ENCODE measurements around the gene SCRN2.

SCRN2 gene

DNA sequence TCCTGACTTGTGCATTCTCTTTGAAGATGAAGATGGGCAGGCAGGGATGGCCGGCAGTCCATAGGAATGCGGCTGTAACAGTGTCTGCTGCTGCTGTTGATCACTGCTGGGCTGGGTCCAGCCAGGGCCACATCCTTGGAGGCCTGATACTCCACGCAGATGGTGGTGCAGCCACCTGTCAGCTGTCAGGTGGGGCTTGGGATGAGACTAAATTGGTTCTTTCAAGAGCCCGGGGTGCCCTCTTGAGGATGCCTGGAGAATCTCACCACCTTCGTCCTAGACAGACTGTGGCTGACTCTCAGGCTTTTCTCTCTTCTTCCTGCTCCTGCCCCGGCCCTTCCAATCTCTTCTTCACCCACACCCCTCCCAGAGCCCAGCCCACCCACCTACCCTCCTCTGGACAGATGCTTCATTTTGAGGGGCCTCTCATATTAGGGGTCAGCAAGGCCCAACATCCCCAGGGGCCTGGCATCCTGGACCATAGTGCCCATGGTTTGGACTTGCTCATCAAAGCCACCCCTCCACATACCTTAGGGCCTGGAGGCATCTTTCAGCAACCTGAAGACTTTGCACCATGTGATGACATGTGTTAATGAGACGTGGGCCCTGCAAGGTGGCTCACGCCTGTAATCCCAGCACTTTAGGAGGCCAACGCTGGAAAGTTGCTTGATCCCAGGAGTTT is 38.6 kb downstream of the SCRN2 start:
- peak; percentile 81 for DNase-seq

DNA sequence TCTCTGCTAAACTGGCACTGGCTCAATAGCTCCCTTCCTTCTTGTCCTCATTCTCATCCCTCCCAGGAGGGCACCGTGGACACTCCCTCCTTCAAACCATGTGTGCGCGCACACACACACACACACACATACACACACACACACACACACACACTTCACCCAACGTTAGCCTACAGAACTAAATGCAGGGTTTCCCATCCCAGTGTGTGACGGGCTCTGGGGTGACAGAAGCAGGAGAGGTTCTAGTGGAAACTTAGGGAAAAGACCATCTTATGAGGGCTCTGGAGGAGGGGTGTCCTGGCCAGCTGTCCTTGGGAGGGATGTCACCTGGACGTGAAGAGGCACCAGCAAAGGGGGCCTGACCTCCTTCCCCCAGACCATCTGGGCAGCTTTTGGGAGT is 39.2 kb downstream of the SCRN2 start:
- DNase-seq: no peak

DNA sequence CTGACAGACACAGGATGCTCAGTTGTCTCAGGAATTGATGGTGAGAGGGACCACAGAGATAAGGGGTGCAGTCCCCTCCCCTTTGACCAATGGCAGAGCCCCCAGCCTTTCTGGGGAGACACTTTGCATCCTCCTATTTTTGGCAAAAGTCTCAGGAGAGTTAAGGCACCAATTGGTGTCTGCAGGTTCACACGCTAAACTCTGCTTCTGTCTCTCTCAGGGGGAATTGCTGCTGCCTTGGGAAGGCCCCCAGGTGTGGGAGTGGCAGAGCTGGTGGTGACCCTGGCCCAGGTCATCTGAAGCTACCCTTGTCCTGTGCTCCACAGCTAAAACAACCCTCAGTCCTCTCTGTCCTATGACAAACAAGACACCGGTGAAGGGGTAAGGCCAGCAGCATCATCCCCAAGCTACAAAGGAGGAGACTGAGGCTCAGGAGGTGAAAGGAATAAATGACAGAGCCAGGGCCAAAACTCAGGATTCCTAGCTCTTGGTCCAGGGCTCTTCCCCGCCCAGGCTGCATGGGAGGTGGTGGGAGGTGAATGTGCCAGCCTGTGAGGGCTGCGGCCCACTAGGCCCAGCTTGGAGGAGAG is 39.8 kb downstream of the SCRN2 start:
- DNase-seq: peak; percentile 50

DNA sequence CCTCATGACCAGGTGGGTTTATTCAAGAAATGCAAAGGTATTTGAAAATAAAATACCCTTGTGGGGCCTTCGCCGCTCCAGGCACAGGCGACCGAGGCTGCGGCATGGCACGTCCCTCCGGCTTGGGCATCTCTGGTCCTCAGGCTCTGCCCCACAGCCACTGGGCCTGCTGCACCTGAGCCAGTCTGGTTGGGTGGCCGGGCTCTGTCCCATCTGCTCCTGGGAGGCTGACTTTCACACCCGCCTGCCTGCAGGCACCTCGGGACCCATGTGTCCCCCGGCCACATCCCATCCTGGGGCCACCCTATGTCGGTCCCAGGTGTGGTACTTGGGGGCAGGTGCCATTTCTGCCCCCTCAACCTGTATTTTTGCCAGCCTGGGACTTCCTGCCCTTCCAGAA is 40.4 kb downstream of the SCRN2 start:
- DNase-seq: peak; percentile 33

DNA sequence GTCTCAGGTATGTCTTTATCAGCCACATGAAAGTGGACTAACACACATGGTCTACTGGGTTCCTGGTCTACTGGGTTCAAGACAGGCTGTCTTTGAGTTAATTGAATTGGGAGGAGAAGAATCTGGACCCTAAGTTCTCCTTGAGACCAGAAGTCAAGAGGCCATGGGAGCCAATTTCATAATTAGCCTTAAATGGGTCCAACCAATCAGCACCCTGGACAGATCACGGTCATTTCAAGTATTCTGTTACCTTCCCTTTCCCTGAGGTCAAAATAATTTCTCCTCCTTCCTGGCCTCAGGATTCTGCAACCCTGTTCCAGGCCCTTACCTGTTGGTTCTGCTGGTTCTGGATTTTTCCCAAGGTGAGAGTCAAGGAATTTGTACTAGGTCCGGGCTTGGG is 43.3 kb downstream of the SCRN2 start:
- DNase-seq: peak; percentile 30

GRCh38 chr17:47792979-47793378 is 48.1 kb downstream of the SCRN2 start:
- DNase-seq: peak; percentile 15

GRCh38 chr17:47792457-47792856 is 48.6 kb downstream of the SCRN2 start:
- DNase-seq: no peak

DNA sequence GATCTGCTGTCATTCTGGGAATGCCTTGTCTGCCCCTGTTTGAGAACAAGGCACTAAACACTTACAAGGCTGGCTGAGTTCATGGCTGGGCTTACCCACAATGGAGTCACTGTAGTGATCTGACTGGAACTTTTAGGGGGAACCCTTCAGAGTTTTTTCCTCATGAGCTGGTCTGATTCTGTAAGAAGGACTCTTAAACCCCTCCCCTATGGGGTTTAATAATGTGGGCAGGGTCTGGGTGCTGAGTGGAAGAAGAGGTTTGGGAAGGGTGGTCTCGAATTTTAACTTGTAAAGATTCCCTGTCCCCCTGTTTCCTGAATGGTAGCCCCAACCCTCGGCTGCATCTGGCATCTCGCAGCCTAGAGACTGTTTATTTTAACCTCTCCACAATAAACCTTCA is 50.0 kb downstream of the SCRN2 start:
- DNase-seq: peak; percentile 49

- DNase-seq: peak; percentile 82
Observed at GRCh38 chr17:47789611-47790561, 51.2 kb downstream of the SCRN2 start.
